GM19238 (cell line): ENCODE measurements around the gene DCLRE1C.
"Not testable (repeated sequence)": the region's sequence is repeated elsewhere in the genome, so short reads cannot be mapped to it uniquely, and the experiment has no call there.

Source experiments
- DNase-seq: peaks from one replicate; pipeline ENCODE4 v3.0.0; 2011; ENCODE audit warnings: low spot score; ENCODE audit not compliant: insufficient read length

The DCLRE1C gene

DNA sequence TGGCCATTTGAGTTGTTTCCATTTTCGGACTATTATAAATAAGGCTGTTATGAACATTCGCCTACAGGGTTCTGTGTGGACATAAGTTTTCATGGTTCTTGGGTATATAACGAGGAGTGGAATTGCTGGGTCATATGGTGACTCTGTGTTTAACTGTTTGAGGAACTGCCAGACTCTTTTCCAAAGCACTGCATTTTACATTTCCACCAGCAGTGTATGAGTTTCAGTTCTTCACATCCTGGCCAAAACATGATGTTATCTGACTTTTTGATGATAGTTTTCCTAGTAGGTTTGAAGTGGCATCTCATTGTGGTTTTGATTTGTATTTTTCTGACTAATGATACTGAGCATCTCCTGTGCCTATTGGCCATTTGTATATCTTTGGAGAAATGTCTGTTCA is 69.8 kb downstream of the DCLRE1C start:
- DNase-seq = no peak

DNA sequence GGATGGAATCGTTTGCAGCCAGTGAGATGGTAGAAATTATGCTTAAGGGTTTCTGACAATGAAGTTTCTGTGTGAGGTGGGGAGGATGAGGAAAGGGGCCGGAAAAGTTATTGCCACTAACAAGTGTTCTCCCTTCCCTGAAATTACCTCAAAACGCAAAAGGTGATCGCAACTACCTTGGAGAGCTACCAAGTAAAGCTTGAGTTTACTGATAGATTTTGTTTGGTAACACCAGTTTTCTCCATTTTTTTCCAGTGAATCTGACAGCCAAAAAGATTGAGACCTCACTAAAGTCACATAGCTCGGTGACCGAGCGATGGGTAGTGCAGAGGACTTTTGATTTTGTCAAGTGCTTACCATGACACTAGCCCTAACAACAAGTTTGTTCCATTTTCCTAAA is 73.7 kb downstream of the DCLRE1C start:
- no peak for DNase-seq

DNA sequence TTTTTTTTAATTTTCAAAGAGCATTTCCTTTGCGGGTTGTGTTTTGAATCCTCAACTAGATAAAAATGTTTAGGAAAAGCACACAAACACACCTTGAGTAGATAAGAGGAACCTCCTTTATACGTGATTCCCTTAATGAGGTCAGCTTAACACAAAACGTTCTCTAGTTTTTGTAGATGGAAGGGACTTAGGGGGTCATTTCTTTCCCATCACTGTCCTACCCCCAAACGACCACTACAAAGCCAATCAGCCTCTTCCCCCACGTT is 74.0 kb downstream of the DCLRE1C start:
- no peak for DNase-seq

DNA sequence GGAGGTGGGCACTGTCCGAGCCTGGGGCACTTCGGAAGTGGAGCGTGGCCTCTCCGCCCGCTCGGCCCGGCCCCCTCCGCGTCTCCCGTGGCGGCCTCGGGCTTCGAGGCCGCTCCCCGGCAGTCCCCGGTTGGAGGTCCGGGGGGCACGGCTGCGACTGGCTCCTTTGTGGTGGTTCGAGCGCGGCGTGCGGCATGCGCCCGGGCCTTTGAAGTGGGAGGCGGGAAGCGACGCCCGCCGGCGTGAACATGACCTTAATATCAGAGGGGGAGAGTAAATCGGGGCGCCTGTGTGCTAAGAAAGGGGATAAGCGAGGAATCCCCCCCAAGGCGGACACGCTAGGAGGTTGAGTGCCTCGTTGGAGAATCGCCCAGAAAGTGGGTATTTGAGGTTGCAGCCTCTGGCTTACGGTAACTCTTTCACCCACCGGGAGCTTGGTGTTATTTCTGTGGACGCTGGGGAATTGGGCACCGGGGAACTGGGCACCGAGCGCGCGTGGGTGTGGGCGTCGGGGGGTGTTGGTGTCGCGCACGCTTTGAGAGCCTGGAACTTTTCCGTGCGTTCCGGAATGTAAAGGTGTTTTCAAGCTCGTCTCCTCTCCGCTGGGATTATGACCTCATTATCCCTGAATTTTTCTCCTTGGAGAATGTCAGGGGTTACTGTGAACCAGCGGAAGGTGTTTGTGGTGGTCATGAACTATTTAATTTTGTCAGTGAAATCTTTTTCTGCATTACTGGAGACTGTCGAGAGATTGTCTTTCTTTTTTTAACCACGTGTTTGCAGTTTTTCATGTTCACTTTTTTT is 74.6 kb downstream of the DCLRE1C start:
- DNase-seq = peak; percentile 30

DNA sequence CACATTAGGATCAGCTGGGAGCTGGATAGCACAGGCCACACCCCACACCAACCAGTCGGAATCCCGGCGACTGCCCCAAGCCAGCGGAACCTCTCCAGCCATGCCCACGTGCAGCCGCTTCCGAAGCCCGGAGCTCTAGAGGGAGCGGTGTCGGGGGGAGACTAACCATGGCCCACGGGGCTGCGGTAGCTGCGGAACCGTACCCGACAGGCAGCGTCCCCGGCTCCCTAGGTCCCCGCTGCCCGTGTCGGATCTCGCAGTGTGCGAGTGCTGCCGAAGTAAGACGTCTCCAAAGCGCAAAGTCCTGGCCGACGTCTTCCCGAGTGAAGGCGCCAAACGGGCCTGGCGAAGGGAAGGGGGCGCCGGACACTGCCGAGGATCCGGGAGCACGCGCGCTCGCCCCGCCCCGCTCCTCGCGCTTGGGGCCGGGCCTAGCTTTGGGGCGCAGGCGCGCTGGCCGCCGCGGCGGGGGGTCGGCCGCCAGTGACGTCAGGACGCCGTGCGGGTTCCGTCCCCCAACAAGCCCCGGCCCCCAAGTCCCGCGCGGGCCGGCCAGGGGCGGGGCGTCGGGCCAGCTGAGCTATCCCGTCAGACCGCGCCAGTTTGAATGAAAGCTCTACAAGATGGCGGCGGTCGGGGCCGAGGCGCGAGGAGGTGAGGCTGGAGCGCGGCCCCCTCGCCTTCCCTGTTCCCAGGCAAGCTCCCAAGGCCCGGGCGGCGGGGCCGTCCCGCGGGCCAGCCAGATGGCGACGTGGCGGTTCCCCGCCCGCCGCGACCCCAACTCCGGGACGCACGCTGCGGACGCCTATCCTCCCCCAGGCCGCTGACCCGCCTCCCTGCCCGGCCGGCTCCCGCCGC is 75.4 kb downstream of the DCLRE1C start, which contains the start of gene SUV39H2:
TSS of gene SUV39H2 (plus strand) at position 601 of the 858 bp plus-strand sequence. CDS start at position 624, 23 bp downstream.
- DNase-seq = peak; percentile 98

DNA sequence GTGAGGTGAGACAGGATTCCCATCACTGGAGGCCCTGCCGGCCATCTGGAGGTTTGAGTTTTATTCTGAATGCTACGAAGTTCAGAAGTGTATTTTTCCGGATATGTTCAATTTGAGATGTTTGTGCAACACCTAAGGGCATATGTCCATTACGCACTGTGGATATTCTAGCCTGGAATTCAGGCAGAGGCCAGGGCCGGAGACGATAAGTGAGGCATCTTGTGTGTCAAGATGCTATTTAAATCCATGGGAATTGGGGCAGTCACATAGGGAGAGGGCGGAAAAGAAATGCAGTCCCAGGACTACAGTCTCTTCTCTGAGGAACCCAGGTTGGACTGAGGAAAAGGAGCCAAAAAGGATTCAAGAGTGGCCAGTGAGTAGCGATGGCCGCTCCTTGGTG is 77.1 kb downstream of the DCLRE1C start:
- DNase-seq = no peak

DNA sequence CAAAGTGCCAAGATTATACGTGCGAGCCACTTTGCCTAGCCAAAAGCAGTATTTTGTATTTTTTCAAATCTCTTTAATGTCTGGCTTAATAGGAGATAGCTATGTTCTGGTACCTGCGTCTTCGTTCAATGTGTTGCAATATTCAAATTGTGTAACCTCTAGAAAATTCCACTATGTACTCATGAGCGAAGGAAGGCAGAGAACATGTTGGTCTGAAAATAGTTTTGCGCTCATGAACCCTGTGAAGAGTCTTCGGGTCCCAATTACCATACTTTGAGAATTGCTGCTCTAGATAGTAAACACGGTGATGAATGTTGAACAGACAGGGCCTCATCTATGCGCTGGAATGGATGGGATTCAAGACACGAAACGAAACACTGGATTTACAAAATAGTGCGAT is 78.0 kb downstream of the DCLRE1C start:
- DNase-seq = no peak

DNA sequence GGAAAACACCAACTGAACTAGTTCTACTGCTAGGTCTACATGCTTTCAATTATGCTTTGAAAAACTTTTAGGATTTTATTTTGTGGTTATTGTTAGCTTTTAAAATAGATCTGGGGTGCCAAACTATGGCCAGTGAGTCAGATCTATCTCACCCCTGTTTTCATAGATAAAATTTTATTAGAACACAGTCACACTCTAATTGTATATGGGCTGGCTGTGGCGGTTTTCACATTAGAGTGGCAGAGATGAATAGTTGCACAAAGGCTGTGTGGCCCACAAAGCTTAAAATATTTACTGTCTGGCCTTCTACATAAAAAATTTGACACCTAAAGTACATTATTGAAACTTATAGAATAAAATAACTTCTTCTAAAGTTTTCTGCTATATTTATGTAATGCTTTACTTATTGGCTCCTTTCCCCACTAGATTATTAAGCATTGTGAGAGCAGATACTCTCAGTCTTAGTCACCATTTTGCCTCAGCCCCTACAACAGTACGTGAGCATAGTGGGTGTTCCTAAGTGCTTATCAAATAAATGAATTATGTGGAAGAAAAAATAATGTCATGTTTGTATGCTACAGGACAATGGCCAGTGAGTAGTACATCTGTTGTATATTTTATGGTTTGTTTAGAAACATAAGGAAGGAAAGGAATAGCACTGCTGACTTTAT is 80.7 kb downstream of the DCLRE1C start:
- DNase-seq = no peak

DNA sequence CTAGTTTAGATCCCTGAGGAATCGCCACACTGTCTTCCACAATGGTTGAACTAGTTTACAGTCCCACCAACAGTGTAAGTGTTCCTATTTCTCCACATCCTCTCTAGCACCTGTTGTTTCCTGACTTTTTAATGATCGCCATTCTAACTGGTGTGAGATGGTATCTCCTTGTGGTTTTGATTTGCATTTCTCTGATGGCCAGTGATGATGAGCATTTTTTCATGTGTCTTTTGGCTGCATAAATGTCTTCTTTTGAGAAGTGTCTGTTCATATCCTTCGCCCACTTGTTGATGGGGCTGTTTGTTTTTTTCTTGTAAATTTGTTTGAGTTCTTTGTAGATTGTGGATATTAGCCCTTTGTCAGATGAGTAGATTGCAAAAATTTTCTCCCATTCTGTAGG is 89.0 kb downstream of the DCLRE1C start:
- not testable (repeated sequence) for DNase-seq

DNA sequence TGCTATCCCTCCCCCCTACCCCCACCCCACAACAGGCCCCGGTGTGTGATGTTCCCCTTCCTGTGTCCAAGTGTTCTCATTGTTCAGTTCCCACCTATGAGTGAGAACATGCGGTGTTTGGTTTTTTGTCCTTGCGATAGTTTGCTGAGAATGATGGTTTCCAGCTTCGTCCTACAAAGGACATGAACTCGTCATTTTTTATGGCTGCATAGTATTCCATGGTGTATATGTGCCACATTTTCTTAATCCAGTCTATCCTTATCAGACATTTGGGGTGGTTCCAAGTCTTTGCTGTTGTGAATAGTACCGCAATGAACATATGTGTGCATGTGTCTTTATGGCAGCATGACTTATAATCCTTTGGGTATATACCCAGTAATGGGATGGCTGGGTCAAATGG is 89.4 kb downstream of the DCLRE1C start:
- DNase-seq = not testable (repeated sequence)

DNA sequence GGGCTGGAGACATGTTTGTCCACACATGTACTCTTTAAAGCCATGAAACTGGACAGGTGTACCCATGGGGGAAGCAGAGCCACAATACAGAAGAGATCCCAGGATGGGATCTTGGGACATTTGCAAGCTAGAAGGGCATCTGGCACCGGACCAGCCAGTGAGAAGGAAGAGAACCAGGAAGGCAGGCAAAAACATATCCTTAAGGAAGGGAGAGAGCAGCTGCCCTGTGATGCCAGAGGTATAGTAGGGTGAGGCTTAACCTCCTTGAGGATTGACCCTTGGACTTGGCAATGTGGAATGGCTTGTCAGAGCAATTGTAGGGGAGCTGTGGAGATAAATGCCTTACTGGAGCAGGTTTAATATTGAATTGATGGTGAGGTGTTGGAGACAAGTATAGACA is 93.1 kb downstream of the DCLRE1C start:
- no peak for DNase-seq

DNA sequence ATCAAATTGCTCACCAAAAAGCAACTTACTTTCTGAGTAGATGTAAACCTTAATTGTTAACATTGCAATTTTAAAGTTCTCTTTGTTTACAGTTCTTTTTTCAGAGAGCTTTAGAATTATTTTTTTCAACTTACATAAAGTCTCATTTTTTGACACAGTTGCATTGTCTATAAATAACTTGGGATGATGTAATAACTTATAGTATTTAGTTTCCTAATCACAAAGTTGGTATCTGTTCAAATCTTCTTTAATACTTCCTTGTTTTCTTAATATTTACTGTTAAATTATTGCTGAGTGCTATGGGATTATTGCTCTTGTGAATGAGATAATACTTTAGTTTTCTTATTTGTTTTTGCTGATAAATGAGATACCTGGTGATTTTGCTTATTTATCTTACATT is 94.1 kb downstream of the DCLRE1C start:
- no peak for DNase-seq

DNA sequence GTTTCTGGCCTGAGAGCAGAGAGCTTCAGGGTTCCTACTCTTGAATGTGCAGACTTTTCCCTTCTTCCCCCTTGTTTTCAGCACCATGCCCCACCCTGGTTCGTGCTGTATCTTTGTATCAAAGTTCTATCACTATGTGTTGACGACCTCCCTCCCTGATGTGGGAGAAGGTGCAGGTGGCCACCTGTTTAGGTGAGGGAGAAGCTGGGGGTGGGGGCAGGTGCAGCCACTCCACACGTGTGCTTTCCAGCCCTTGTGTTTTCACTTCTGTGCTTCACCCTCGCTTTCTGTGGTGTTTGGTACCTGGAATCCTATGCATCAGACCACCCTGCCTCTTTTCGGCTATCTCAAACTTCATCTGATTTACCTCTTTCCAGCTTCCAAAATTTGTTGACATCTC is 94.9 kb downstream of the DCLRE1C start:
- DNase-seq = no peak

DNA sequence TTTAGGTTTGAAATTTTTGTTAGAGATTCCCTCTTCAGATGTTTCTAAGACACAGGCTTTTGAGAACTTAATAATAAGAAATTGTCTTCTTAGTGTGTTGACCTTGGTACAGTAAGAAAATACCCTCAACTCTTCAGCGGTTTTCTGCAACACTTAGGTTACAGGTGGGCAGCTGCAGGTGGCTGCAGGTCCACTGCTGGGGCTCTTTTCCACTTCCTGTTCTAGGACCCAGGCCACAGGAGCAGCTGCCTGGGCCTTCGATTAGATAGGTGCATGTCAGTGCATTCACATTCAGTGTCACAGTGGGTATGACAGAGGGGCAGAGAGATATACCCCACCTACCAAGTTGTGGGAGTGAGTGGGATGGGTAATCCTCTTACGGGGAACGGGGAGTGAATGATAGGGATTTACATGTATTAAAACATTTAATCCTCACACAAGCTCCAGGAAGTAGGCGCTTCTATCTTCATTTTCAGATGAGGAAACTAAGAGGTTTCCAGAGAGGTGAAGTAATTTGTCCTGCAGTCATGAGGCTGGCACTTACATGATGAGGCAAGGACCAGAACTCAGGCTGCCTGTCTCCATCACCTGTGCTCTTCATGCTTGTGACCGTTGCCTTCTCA is 95.4 kb downstream of the DCLRE1C start:
- no peak for DNase-seq

DNA sequence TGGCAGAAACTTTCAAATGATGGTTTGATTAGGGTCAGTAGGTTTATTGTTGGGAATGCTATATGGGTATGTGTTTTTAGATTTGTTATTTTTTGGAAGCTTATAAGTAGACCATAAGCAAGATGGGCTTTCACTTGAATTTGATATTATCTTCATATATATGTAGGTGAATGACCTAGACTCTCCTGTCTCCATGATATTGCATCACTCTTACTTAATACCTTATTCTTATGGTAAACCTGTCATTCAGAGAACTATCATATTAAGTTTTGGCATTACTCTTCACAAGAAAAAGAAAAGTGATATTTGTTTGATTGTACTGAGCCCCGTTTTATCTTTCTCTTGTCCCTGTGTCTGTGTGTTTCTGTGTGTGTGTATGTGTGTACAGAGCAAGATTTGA is 98.4 kb downstream of the DCLRE1C start:
- no peak for DNase-seq

DNA sequence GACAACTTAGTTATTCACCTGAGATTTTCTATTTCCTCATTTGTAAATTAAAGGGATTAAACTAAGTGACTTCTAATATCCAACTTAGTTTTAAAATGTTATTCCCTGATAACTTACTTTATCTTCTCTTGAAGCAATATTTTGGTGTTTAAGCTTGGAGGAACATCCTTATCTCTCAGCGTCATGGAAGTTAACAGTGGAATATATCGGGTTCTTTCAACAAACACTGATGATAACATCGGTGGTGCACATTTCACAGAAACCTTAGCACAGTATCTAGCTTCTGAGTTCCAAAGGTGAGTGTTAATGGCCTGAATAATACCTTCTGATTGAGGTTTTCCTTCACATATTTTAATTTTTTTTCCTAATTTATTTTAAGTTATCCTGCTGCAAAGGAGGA is 101.7 kb downstream of the DCLRE1C start:
- DNase-seq = no peak
